Measurements from ENCODE around the gene LXN. TPM values are rescaled to one million over a fixed set of nuclear protein-coding genes. Genes with fewer than 3 reads are reported as not detected.

The LXN gene
- total and polyA plus RNA-seq, 4 donors, result 11.6 to 25.5 (median 14.2) TPM

DNA sequence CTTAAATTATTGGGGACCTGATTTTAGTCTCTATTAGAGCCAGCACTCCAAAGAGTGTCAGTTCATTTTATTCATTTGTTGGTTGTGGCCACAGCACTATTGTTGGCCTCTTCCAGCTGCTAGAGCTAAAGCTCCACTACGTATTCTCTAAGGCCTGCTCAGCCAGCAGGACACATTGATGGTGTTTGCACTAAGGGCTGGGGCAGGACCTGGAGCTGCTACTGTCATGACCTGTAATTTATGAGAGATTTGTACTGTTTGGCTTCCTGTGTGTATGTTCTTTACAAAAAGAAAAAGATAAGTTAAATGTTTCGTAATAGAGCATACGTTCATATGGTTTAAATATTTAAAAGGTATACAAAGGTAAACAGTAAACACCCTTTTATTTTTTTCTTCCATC lies 20.0 kb downstream of the LXN start:
- DNase-seq (ENCODE audit: low read depth in 4 of 6, low spot score in 6 of 6), result no peak
- Histone ChIP-seq H3K4me3 (ENCODE audit: low read depth, low read length) (no peak overlapping the region), H3K4me1 (ENCODE audit: control insufficient read depth, insufficient read depth, low read length) (no peaks in the 10 kb centered on the region), H3K27ac (ENCODE audit: low read depth, low read length) (no peak overlapping the region), H3K36me3 (ENCODE audit: control insufficient read depth, insufficient read depth, low read length) (peaks cover 20% of the 10 kb centered on the region), H3K9me3 (ENCODE audit: control insufficient read depth, insufficient read depth, low read length) (no peaks in the 10 kb centered on the region), H3K27me3 (ENCODE audit: control insufficient read depth, insufficient read depth, low read length) (no peaks in the 10 kb centered on the region)
- no CpG with 5 or more reads among the region's 3 CpGs for WGBS (ENCODE audit: insufficient coverage)

DNA sequence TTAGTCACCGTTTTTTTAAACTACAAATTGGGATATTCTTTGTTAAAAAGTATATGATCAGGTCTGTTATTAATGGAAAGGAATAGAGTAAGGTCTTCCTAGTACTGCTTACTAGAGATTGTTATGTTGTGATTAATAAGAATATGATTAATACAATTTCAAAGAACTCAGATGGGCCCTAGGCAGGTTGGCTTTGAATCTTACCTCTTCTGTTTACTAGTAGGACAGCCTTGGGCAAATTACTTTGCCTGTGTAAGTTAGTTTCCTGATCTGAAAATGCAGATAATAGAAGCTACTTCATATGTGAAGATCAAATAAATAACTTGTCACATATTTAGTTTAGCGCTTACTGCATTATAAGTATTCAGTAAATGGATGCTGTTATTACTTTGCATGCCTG lies 21.3 kb downstream of the LXN start:
- Histone ChIP-seq H3K9me3 (ENCODE audit: control insufficient read depth, insufficient read depth, low read length) (no peaks in the 10 kb centered on the region), H3K27me3 (ENCODE audit: control insufficient read depth, insufficient read depth, low read length) (no peaks in the 10 kb centered on the region), H3K4me3 (ENCODE audit: low read depth, low read length) (no peak overlapping the region), H3K4me1 (ENCODE audit: control insufficient read depth, insufficient read depth, low read length) (no peaks in the 10 kb centered on the region), H3K27ac (ENCODE audit: low read depth, low read length) (no peak overlapping the region), H3K36me3 (ENCODE audit: control insufficient read depth, insufficient read depth, low read length) (peaks cover 19% of the 10 kb centered on the region)
- no CpG with 5 or more reads among the region's 2 CpGs for WGBS (ENCODE audit: insufficient coverage)
- DNase-seq (ENCODE audit: low read depth in 4 of 6, low spot score in 6 of 6), result no peak

- no peak overlapping the region for H3K27ac ChIP-seq (ENCODE audit: low read depth, low read length)
- DNase-seq (ENCODE audit: low read depth in 4 of 6, low spot score in 6 of 6), result no peak
- no peak overlapping the region for H3K4me3 ChIP-seq (ENCODE audit: low read depth, low read length)
- H3K4me1 ChIP-seq (ENCODE audit: control insufficient read depth, insufficient read depth, low read length), result no peaks in the 10 kb centered on the region
- no peaks in the 10 kb centered on the region for H3K9me3 ChIP-seq (ENCODE audit: control insufficient read depth, insufficient read depth, low read length)
- 91% methylated on average over 1 of the region's 4 CpGs for WGBS (ENCODE audit: insufficient coverage)
- no peaks in the 10 kb centered on the region for H3K27me3 ChIP-seq (ENCODE audit: control insufficient read depth, insufficient read depth, low read length)
- peaks cover 11% of the 10 kb centered on the region for H3K36me3 ChIP-seq (ENCODE audit: control insufficient read depth, insufficient read depth, low read length)
Measured at GRCh38 chr3:158649791-158650190, 22.7 kb downstream of the LXN start.

DNA sequence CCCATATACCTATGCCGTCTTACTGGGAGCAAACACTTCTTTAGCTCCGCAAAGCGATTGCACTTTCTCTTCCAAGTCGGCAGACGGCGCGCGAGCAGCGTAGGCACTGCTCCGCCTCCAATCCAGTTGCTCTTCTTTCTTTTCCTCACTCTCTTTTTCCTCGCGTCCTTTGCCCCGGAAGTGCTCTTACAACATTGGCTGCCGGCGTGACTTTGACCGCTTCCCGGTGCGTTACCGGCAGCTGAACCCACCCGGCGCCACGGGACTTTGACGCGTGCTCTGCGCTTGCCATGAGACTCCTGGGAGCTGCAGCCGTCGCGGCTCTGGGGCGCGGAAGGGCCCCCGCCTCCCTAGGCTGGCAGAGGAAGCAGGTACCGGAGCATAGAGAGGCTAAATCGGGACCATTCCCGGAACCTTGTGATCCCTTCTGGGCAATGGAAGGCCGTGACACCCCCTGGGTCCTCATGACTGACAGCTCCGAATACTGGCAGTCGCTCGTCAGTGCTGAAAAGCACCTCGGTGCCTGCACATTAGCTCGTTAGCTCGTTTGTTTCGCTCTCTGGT lies 28.0 kb downstream of the LXN start, which contains the start of gene GFM1:
TSS of gene GFM1 (plus strand) at position 183 of the 564 bp plus-strand sequence. CDS start at position 291, 108 bp downstream.
- Histone ChIP-seq H3K27ac (ENCODE audit: low read depth, low read length) (peak within 1 kb of the TSS; percentile 83), H3K27me3 (ENCODE audit: control insufficient read depth, insufficient read depth, low read length) (no peaks in the 10 kb centered on the region), H3K9me3 (ENCODE audit: control insufficient read depth, insufficient read depth, low read length) (no peaks in the 10 kb centered on the region), H3K4me3 (ENCODE audit: low read depth, low read length) (peak within 1 kb of the TSS; percentile 96), H3K4me1 (ENCODE audit: control insufficient read depth, insufficient read depth, low read length) (no peaks in the 10 kb centered on the region), H3K36me3 (ENCODE audit: control insufficient read depth, insufficient read depth, low read length) (peaks cover 3% of the 10 kb centered on the region)
- peak; percentile 91 to 99 (median 94) for DNase-seq (ENCODE audit: low read depth in 4 of 6, low spot score in 6 of 6)
- under 1% methylated on average over 42 of the region's 42 CpGs for WGBS (ENCODE audit: insufficient coverage)

DNA sequence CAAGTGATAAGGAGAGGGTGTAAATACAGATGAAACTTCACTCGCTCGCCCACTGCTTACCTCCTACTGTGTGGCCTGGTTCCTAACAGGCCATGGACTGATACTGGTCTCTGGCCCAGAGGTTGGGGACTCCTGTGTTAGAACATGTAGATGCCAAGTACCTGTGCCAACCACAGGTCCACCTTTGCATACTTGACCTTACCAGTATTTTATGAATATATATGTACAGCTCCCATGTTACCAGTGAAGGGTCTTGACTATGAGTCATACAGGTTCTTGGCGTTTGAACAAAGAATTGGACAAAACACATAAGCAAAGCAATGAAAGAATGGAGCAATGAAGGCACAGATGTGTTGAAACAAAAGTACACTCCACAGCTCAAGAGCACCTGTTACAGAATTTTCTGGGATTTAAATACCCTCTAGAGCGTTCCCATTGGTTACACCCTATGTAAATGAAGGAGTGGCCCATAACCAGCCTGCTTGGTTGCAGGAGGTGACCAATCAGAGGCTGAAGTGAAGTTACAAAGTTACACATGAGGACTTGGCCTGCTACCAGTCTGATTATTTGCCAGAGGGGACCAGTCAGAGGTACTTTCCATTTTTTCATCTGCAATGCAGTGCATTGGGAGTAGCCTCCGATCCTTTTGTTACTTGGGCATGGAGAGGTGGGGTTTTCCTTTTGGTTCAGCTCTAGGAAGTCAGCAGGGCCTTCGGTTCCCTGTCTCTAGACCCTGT lies 29.8 kb downstream of the LXN start:
- H3K36me3 ChIP-seq (ENCODE audit: control insufficient read depth, insufficient read depth, low read length), result no peaks in the 10 kb centered on the region
- H3K27ac ChIP-seq (ENCODE audit: low read depth, low read length), result no peak overlapping the region
- H3K4me3 ChIP-seq (ENCODE audit: low read depth, low read length), result no peak overlapping the region
- no peaks in the 10 kb centered on the region for H3K27me3 ChIP-seq (ENCODE audit: control insufficient read depth, insufficient read depth, low read length)
- DNase-seq (ENCODE audit: low read depth in 4 of 6, low spot score in 6 of 6), result no peak
- no peaks in the 10 kb centered on the region for H3K4me1 ChIP-seq (ENCODE audit: control insufficient read depth, insufficient read depth, low read length)
- 100% methylated on average over 1 of the region's 6 CpGs for WGBS (ENCODE audit: insufficient coverage)
- H3K9me3 ChIP-seq (ENCODE audit: control insufficient read depth, insufficient read depth, low read length), result no peaks in the 10 kb centered on the region

GRCh38 chr3:158642005-158642404 lies 30.4 kb downstream of the LXN start:
- no peaks in the 10 kb centered on the region for H3K4me1 ChIP-seq (ENCODE audit: control insufficient read depth, insufficient read depth, low read length)
- H3K4me3 ChIP-seq (ENCODE audit: low read depth, low read length), result no peak overlapping the region
- WGBS (ENCODE audit: insufficient coverage), result 100% methylated on average over 1 of the region's 7 CpGs
- DNase-seq (ENCODE audit: low read depth in 4 of 6, low spot score in 6 of 6), result no peak
- H3K36me3 ChIP-seq (ENCODE audit: control insufficient read depth, insufficient read depth, low read length), result no peaks in the 10 kb centered on the region
- H3K27ac ChIP-seq (ENCODE audit: low read depth, low read length), result no peak overlapping the region
- H3K9me3 ChIP-seq (ENCODE audit: control insufficient read depth, insufficient read depth, low read length), result no peaks in the 10 kb centered on the region
- H3K27me3 ChIP-seq (ENCODE audit: control insufficient read depth, insufficient read depth, low read length), result no peaks in the 10 kb centered on the region

DNA sequence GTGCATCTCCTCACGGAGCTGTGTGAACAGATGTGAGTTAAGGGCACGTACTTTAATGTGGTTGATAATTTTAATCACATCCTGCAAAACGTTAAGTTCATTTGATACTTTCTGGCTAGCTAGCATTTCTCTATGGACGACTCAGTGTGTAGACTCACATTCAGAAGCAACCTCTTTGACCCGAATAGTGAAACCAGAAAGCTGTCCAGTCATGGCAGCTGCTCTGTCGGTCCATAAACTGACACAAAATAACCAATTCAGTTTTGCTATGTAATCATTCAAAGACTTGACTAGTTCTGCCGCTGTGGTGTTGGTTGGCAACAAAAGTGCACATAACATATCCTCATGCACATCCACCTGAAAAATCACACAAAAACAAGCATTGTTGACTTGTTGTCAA lies 31.8 kb downstream of the LXN start:
- no peaks in the 10 kb centered on the region for H3K36me3 ChIP-seq (ENCODE audit: control insufficient read depth, insufficient read depth, low read length)
- 87% methylated on average over 6 of the region's 7 CpGs for WGBS (ENCODE audit: insufficient coverage)
- no peak overlapping the region for H3K4me3 ChIP-seq (ENCODE audit: low read depth, low read length)
- H3K27ac ChIP-seq (ENCODE audit: low read depth, low read length), result no peak overlapping the region
- DNase-seq (ENCODE audit: low read depth in 4 of 6, low spot score in 6 of 6), result no peak
- no peaks in the 10 kb centered on the region for H3K27me3 ChIP-seq (ENCODE audit: control insufficient read depth, insufficient read depth, low read length)
- H3K4me1 ChIP-seq (ENCODE audit: control insufficient read depth, insufficient read depth, low read length), result no peaks in the 10 kb centered on the region
- H3K9me3 ChIP-seq (ENCODE audit: control insufficient read depth, insufficient read depth, low read length), result no peaks in the 10 kb centered on the region

- H3K4me1 ChIP-seq (ENCODE audit: control insufficient read depth, insufficient read depth, low read length), result no peaks in the 10 kb centered on the region
- H3K27me3 ChIP-seq (ENCODE audit: control insufficient read depth, insufficient read depth, low read length), result no peaks in the 10 kb centered on the region
- H3K36me3 ChIP-seq (ENCODE audit: control insufficient read depth, insufficient read depth, low read length), result no peaks in the 10 kb centered on the region
- H3K9me3 ChIP-seq (ENCODE audit: control insufficient read depth, insufficient read depth, low read length), result no peaks in the 10 kb centered on the region
- no peak overlapping the region for H3K4me3 ChIP-seq (ENCODE audit: low read depth, low read length)
- no peak for DNase-seq (ENCODE audit: low read depth in 4 of 6, low spot score in 6 of 6)
- H3K27ac ChIP-seq (ENCODE audit: low read depth, low read length), result no peak overlapping the region
Measured at GRCh38 chr3:158631981-158632380, 40.5 kb downstream of the LXN start.

GRCh38 chr3:158625881-158626280 lies 46.6 kb downstream of the LXN start:
- Histone ChIP-seq H3K4me1 (ENCODE audit: control insufficient read depth, insufficient read depth, low read length) (no peaks in the 10 kb centered on the region), H3K36me3 (ENCODE audit: control insufficient read depth, insufficient read depth, low read length) (no peaks in the 10 kb centered on the region), H3K27me3 (ENCODE audit: control insufficient read depth, insufficient read depth, low read length) (no peaks in the 10 kb centered on the region), H3K4me3 (ENCODE audit: low read depth, low read length) (no peak overlapping the region), H3K27ac (ENCODE audit: low read depth, low read length) (no peak overlapping the region), H3K9me3 (ENCODE audit: control insufficient read depth, insufficient read depth, low read length) (no peaks in the 10 kb centered on the region)
- DNase-seq (ENCODE audit: low read depth in 4 of 6, low spot score in 6 of 6), result no peak
- no CpG with 5 or more reads among the region's 1 CpG for WGBS (ENCODE audit: insufficient coverage)

Measured in spinal cord (tissue), 10 donors.